HAP-1 (cell line): ENCODE data around the gene EYS.

Source experiments
- DNase-seq, 2 experiments: peaks; one replicate each; pipeline ENCODE4 v3.0.0-alpha.2; 2016 to 2020; ENCODE audit warnings: low spot score in 2 of 2
- H3K27me3 ChIP-seq: fragments of 250-450 bp; sonication (Bioruptor Pico); 2 replicates; pipeline ENCODE4 v1.5.1; 2020; ENCODE audit warnings: low read depth, mild to moderate bottlenecking, moderate library complexity
- H3K36me3 ChIP-seq: fragments of 250-450 bp; sonication (Bioruptor Pico); replicated peaks from 2 replicates; pipeline ENCODE4 v1.5.1; 2020; ENCODE audit warnings: mild to moderate bottlenecking
- H3K4me1 ChIP-seq: fragments of 250-450 bp; sonication (Bioruptor Pico); 2 replicates; pipeline ENCODE4 v1.5.1; 2020; ENCODE audit warnings: mild to moderate bottlenecking
- H3K4me3 ChIP-seq: fragments of 250-450 bp; sonication (Bioruptor Pico); 2 replicates; pipeline ENCODE4 v1.5.1; 2020; ENCODE audit warnings: mild to moderate bottlenecking, moderate library complexity
- H3K9me3 ChIP-seq: fragments of 250-450 bp; sonication (Bioruptor Pico); 2 replicates; pipeline ENCODE4 v1.5.1; 2020; ENCODE audit warnings: mild to moderate bottlenecking, moderate library complexity
- in situ Hi-C: fragments of 300-500 bp; cut with MboI; formaldehyde crosslinking; loops from 3 replicates; pipeline ENCODE4 v1.14.3; 2020; ENCODE audit warnings: low sequenced_read_pairs, inconsistent platforms, mixed read lengths

The EYS gene

GRCh38 chr6:64103480-64103879 is 1603.5 kb downstream of the EYS start:
- in situ Hi-C loops = no loop called here
- no peak for DNase-seq
- H3K9me3 ChIP-seq = no peaks in the 10 kb centered on the region
- H3K4me3 ChIP-seq = no peak overlapping the region
- no peaks in the 10 kb centered on the region for H3K27me3 ChIP-seq
- H3K36me3 ChIP-seq = no peaks in the 10 kb centered on the region
- no peaks in the 10 kb centered on the region for H3K4me1 ChIP-seq

GRCh38 chr6:64100702-64101303 is 1606.2 kb downstream of the EYS start:
- Histone ChIP-seq H3K4me1 (no peaks in the 10 kb centered on the region), H3K27me3 (no peaks in the 10 kb centered on the region), H3K36me3 (no peaks in the 10 kb centered on the region), H3K9me3 (no peaks in the 10 kb centered on the region), H3K4me3 (no peak overlapping the region)
- in situ Hi-C loops = no loop called here
- no peak for DNase-seq

GRCh38 chr6:64090352-64090751 is 1616.7 kb downstream of the EYS start:
- Histone ChIP-seq H3K4me3 (no peak overlapping the region), H3K36me3 (no peaks in the 10 kb centered on the region), H3K27me3 (no peaks in the 10 kb centered on the region), H3K9me3 (no peaks in the 10 kb centered on the region), H3K4me1 (no peaks in the 10 kb centered on the region)
- DNase-seq = no peak
- in situ Hi-C loops = no loop called here

- no peak overlapping the region for H3K4me3 ChIP-seq
- H3K9me3 ChIP-seq = no peaks in the 10 kb centered on the region
- no peaks in the 10 kb centered on the region for H3K27me3 ChIP-seq
- no peaks in the 10 kb centered on the region for H3K36me3 ChIP-seq
- H3K4me1 ChIP-seq = no peaks in the 10 kb centered on the region
- in situ Hi-C loops = no loop called here
- DNase-seq = no peak
Observed at GRCh38 chr6:64085126-64085525, 1621.9 kb downstream of the EYS start.

- H3K9me3 ChIP-seq = no peaks in the 10 kb centered on the region
- H3K4me1 ChIP-seq = no peaks in the 10 kb centered on the region
- in situ Hi-C loops = no loop called here
- H3K27me3 ChIP-seq = no peaks in the 10 kb centered on the region
- DNase-seq = no peak
- H3K4me3 ChIP-seq = no peak overlapping the region
- H3K36me3 ChIP-seq = no peaks in the 10 kb centered on the region
Observed at GRCh38 chr6:64084185-64084663, 1622.8 kb downstream of the EYS start.

GRCh38 chr6:64083261-64083660 is 1623.8 kb downstream of the EYS start:
- no peak for DNase-seq
- Histone ChIP-seq H3K4me1 (no peaks in the 10 kb centered on the region), H3K27me3 (no peaks in the 10 kb centered on the region), H3K36me3 (no peaks in the 10 kb centered on the region), H3K4me3 (no peak overlapping the region), H3K9me3 (no peaks in the 10 kb centered on the region)
- in situ Hi-C loops = no loop called here

- Histone ChIP-seq H3K9me3 (no peaks in the 10 kb centered on the region), H3K36me3 (no peaks in the 10 kb centered on the region), H3K4me1 (no peaks in the 10 kb centered on the region), H3K27me3 (no peaks in the 10 kb centered on the region), H3K4me3 (no peak overlapping the region)
- in situ Hi-C loops = no loop called here
- no peak for DNase-seq
Observed at GRCh38 chr6:64081453-64081852, 1625.6 kb downstream of the EYS start.

GRCh38 chr6:64074981-64075380 is 1632.0 kb downstream of the EYS start:
- H3K4me1 ChIP-seq = no peaks in the 10 kb centered on the region
- no peaks in the 10 kb centered on the region for H3K36me3 ChIP-seq

GRCh38 chr6:64072686-64073085 is 1634.3 kb downstream of the EYS start:
- H3K27me3 ChIP-seq = no peaks in the 10 kb centered on the region
- no peaks in the 10 kb centered on the region for H3K9me3 ChIP-seq
- H3K4me1 ChIP-seq = no peaks in the 10 kb centered on the region
- in situ Hi-C loops = no loop called here
- H3K36me3 ChIP-seq = no peaks in the 10 kb centered on the region
- no peak for DNase-seq
- H3K4me3 ChIP-seq = no peak overlapping the region

More at GRCh38 chr6:64074981-64075380, 1632.0 kb downstream of the EYS start:
- Histone ChIP-seq H3K4me3 (no peak overlapping the region), H3K27me3 (no peaks in the 10 kb centered on the region), H3K9me3 (no peaks in the 10 kb centered on the region)
- DNase-seq = no peak
- in situ Hi-C loops = no loop called here

GRCh38 chr6:64064919-64065318 is 1642.1 kb downstream of the EYS start:
- Histone ChIP-seq H3K27me3 (no peaks in the 10 kb centered on the region), H3K4me3 (no peak overlapping the region), H3K36me3 (no peaks in the 10 kb centered on the region), H3K9me3 (no peaks in the 10 kb centered on the region), H3K4me1 (no peaks in the 10 kb centered on the region)
- in situ Hi-C loops = no loop called here
- no peak for DNase-seq

GRCh38 chr6:64062960-64063683 is 1643.9 kb downstream of the EYS start:
- Histone ChIP-seq H3K36me3 (no peaks in the 10 kb centered on the region), H3K4me3 (no peak overlapping the region), H3K4me1 (no peaks in the 10 kb centered on the region), H3K27me3 (no peaks in the 10 kb centered on the region), H3K9me3 (no peaks in the 10 kb centered on the region)
- in situ Hi-C loops = no loop called here
- DNase-seq = no peak

- no peaks in the 10 kb centered on the region for H3K4me1 ChIP-seq
- H3K27me3 ChIP-seq = no peaks in the 10 kb centered on the region
- H3K36me3 ChIP-seq = no peaks in the 10 kb centered on the region
- DNase-seq = no peak
- no peaks in the 10 kb centered on the region for H3K9me3 ChIP-seq
- no peak overlapping the region for H3K4me3 ChIP-seq
- in situ Hi-C loops = no loop called here
Observed at GRCh38 chr6:64054861-64055260, 1652.2 kb downstream of the EYS start.

GRCh38 chr6:64050590-64050989 is 1656.4 kb downstream of the EYS start:
- H3K4me3 ChIP-seq = no peak overlapping the region
- no peaks in the 10 kb centered on the region for H3K36me3 ChIP-seq
- no peak for DNase-seq
- H3K9me3 ChIP-seq = no peaks in the 10 kb centered on the region
- in situ Hi-C loops = no loop called here
- H3K27me3 ChIP-seq = no peaks in the 10 kb centered on the region
- no peaks in the 10 kb centered on the region for H3K4me1 ChIP-seq

GRCh38 chr6:64049736-64050135 is 1657.3 kb downstream of the EYS start:
- H3K4me1 ChIP-seq = no peaks in the 10 kb centered on the region
- no peak overlapping the region for H3K4me3 ChIP-seq
- no peaks in the 10 kb centered on the region for H3K9me3 ChIP-seq
- in situ Hi-C loops = no loop called here
- no peak for DNase-seq
- no peaks in the 10 kb centered on the region for H3K27me3 ChIP-seq
- H3K36me3 ChIP-seq = no peaks in the 10 kb centered on the region
